A673 (cell line): ENCODE measurements around the gene DIS3L. TPM values are rescaled to one million over a fixed set of nuclear protein-coding genes. Genes with fewer than 3 reads are reported as not detected.
"Not testable (repeated sequence)": the region's sequence is repeated elsewhere in the genome, so short reads cannot be mapped to it uniquely, and the experiment has no call there.

Experiments used
- BruUV-seq: library from RNA; stranded (reverse); fragments of 400-500 nt; replicated peaks from 2 replicates; lab custom pipeline; 2021; lab: Mats Ljungman, UMichigan
- CTCF ChIA-PET: fragments of 300-600 bp; sonication (Branson Sonifier 250); formaldehyde crosslinking; loops from one replicate; lab custom pipeline; 2022; ENCODE audit warnings: antibody characterized with exemption; lab: Charles Lee
- POLR2A ChIA-PET: fragments of 300-600 bp; sonication (Branson Sonifier 250); formaldehyde crosslinking; loops from one replicate; lab custom pipeline; 2022; ENCODE audit warnings: antibody characterized with exemption; ENCODE audit not compliant: low non-redundant PET; lab: Charles Lee
- DNase-seq: peaks from one replicate; pipeline ENCODE4 v3.0.0-alpha.2; 2015; ENCODE audit warnings: low spot score
- H3K27ac ChIP-seq: fragments of 200-600 bp; sonication (generic); 2 replicates; pipeline ENCODE4 v1.5.1; 2016; ENCODE audit warnings: mixed run types, low read depth, mild to moderate bottlenecking, mixed read lengths, antibody characterized with exemption, low read length; ENCODE audit not compliant: poor library complexity, severe bottlenecking
- H3K27me3 ChIP-seq: fragments of 200-600 bp; sonication (generic); replicated peaks from 2 replicates; pipeline ENCODE4 v1.6.1; 2017; ENCODE audit warnings: mixed run types, low read depth, mild to moderate bottlenecking, mixed read lengths, antibody characterized with exemption, low read length; ENCODE audit not compliant: insufficient read depth, poor library complexity
- H3K36me3 ChIP-seq: fragments of 200-600 bp; sonication (generic); 2 replicates; pipeline ENCODE4 v1.6.1; 2016; ENCODE audit warnings: mixed run types, mild to moderate bottlenecking, mixed read lengths, antibody characterized with exemption, low read length; ENCODE audit not compliant: insufficient read depth, poor library complexity, severe bottlenecking
- H3K4me1 ChIP-seq: fragments of 200-600 bp; sonication (generic); 2 replicates; pipeline ENCODE4 v1.6.1; 2017; ENCODE audit warnings: mixed run types, mild to moderate bottlenecking, mixed read lengths, antibody characterized with exemption, low read length; ENCODE audit not compliant: insufficient read depth, poor library complexity, severe bottlenecking
- H3K4me3 ChIP-seq: fragments of 200-600 bp; sonication (generic); 2 replicates; pipeline ENCODE4 v1.5.1; 2016; ENCODE audit warnings: low read depth, mixed run types, mild to moderate bottlenecking, mixed read lengths, low read length; ENCODE audit not compliant: poor library complexity, severe bottlenecking
- H3K9me3 ChIP-seq: fragments of 200-600 bp; sonication (generic); 2 replicates; pipeline ENCODE4 v1.6.1; 2016; ENCODE audit warnings: mixed run types, low read depth, mild to moderate bottlenecking, mixed read lengths, antibody characterized with exemption, low read length; ENCODE audit not compliant: poor library complexity, severe bottlenecking
- EZH2 ChIP-seq: fragments of 200-600 bp; sonication (generic); IDR thresholded peaks from 2 replicates; pipeline ENCODE4 v1.6.1; 2017; ENCODE audit warnings: borderline replicate concordance, low read depth, mild to moderate bottlenecking, mixed read lengths, antibody characterized with exemption, low read length; ENCODE audit not compliant: poor library complexity, severe bottlenecking
- intact Hi-C: fragments of 100-400 bp; cut with micrococcal nuclease; formaldehyde crosslinking; loops from one replicate; pipeline ENCODE4 v1.10.0; 2022; ENCODE audit not compliant: unreplicated experiment
- total RNA-seq: library from RNA; stranded (reverse); gene quantifications from 2 replicates; pipeline ENCODE4 v1.2.3, GENCODE V29; 2021
- TF ChIP-seq, protein P1 (sequence below): fragments of 300-800, 200-600 bp; sonication (generic); conservative IDR thresholded peaks from 2 replicates; pipeline ENCODE4 v1.5.1; 2017; ENCODE audit warnings: low read depth, mild to moderate bottlenecking, antibody characterized with exemption, low read length, moderate library complexity, mixed read lengths

DIS3L gene
- total RNA-seq, 1 experiment from 2014 or later, result 10.7 TPM

DNA sequence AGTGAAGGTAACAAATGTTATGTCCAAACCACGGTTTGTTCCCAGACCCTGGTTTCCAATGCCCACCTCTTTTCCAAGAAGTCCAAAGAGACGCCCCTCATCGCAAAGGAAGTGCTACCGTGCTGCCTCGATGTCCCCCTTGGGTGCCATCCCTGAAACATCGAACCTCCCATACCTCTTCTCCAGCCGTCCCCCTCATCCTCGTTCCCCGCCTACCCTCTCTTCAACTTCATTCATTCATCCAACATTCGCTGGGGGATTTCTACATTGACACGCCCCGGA lies 62.6 kb downstream of the DIS3L start:
- H3K4me3 ChIP-seq, result peak overlapping the region; percentile 86
- H3K36me3 ChIP-seq, result peaks cover 20% of the 10 kb centered on the region
- POLR2A ChIA-PET, result no interaction called here
- CTCF ChIA-PET, result no interaction called here
- no peak for DNase-seq
- no peaks in the 10 kb centered on the region for H3K27me3 ChIP-seq
- H3K4me1 ChIP-seq, result peaks cover 9% of the 10 kb centered on the region
- intact Hi-C loops, result loop anchor here (2.0 kb wide), 1 partner anchor 141 kb away; the partner anchor contains the start of gene SNAPC5
- TF ChIP-seq, protein P1, sequence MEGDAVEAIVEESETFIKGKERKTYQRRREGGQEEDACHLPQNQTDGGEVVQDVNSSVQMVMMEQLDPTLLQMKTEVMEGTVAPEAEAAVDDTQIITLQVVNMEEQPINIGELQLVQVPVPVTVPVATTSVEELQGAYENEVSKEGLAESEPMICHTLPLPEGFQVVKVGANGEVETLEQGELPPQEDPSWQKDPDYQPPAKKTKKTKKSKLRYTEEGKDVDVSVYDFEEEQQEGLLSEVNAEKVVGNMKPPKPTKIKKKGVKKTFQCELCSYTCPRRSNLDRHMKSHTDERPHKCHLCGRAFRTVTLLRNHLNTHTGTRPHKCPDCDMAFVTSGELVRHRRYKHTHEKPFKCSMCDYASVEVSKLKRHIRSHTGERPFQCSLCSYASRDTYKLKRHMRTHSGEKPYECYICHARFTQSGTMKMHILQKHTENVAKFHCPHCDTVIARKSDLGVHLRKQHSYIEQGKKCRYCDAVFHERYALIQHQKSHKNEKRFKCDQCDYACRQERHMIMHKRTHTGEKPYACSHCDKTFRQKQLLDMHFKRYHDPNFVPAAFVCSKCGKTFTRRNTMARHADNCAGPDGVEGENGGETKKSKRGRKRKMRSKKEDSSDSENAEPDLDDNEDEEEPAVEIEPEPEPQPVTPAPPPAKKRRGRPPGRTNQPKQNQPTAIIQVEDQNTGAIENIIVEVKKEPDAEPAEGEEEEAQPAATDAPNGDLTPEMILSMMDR, result no peak
- no peak for TF ChIP-seq EZH2
- TSS peak; percentile 70 for BruUV-seq
- H3K27ac ChIP-seq, result peak overlapping the region; percentile 93
- no peaks in the 10 kb centered on the region for H3K9me3 ChIP-seq

GRCh38 chr15:66356359-66357236 lies 63.2 kb downstream of the DIS3L start, which contains the start of gene TIPIN:
TSS of gene TIPIN (minus strand) at chr15:66356685. CDS start at chr15:66352947, 3,738 bp downstream.
- intact Hi-C loops, result loop anchor here (2.0 kb wide), 1 partner anchor 140 kb away; the partner anchor contains the start of gene SNAPC5
- peak; percentile 97 for DNase-seq
- CTCF ChIA-PET, result no interaction called here
- H3K9me3 ChIP-seq, result no peaks in the 10 kb centered on the region
- TF ChIP-seq EZH2, result no peak
- TF ChIP-seq, protein P1, result no peak
- no peaks in the 10 kb centered on the region for H3K27me3 ChIP-seq
- no TSS peak for BruUV-seq
- POLR2A ChIA-PET, result no interaction called here
- H3K4me1 ChIP-seq, result peaks cover 7% of the 10 kb centered on the region
- H3K27ac ChIP-seq, result peak within 1 kb of the TSS; percentile 93
- peaks cover 14% of the 10 kb centered on the region for H3K36me3 ChIP-seq
- H3K4me3 ChIP-seq, result peak within 1 kb of the TSS; percentile 86

- no peak overlapping the region for H3K27ac ChIP-seq
- BruUV-seq, result no TSS peak
- TF ChIP-seq, protein P1, result no peak
- TF ChIP-seq EZH2, result no peak
- ChIA-PET CTCF (no interaction called here), POLR2A (no interaction called here)
- DNase-seq, result no peak
- H3K27me3 ChIP-seq, result no peaks in the 10 kb centered on the region
- H3K36me3 ChIP-seq, result no peaks in the 10 kb centered on the region
- no peaks in the 10 kb centered on the region for H3K9me3 ChIP-seq
- no peak overlapping the region for H3K4me3 ChIP-seq
- intact Hi-C loops, result no loop called here
- peaks cover 7% of the 10 kb centered on the region for H3K4me1 ChIP-seq
Observed at GRCh38 chr15:66359740-66360139, 66.4 kb downstream of the DIS3L start.

DNA sequence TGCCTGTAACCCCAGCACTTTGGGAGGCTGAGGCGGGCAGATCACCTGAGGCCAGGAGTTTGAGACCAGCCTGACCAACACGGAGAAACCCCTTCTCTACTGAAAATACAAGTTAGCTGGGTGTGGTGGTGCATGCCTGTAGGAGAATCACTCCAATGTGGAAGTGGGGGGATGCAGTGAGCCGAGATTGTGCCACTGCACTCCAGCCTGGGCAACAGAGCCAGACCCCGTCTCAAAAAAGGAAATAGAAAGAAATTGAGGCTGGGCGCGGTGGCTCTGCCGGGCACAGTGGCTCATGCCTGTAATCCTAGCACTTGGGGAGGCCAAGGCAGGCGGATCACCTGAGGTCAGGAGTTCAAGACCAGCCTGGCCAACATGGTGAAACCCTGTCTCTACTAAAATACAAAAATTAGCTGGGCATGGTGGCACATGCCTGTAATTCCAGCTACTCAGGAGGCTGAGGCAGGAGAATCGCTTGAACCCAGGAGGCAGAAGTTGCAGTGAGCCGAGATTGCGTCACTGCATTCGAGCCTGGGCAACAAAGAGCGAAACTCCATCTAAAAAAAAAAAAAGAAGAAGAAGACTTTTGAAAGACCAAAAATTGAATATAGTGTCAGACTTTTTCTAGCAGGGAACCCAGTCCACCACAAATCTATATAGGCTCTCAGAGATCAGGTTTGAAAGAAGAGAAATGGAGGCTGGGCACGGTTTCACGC lies 68.5 kb downstream of the DIS3L start:
- H3K27ac ChIP-seq, H3K27me3 ChIP-seq, intact Hi-C loops, POLR2A ChIA-PET, H3K4me1 ChIP-seq, DNase-seq, BruUV-seq, H3K36me3 ChIP-seq, CTCF ChIA-PET, H3K4me3 ChIP-seq, H3K9me3 ChIP-seq: not testable (repeated sequence)
